GM19043 (cell line): ENCODE measurements around the gene ZRANB2.
A peak's percentile ranks its signal among the peaks of the same experiment; 100 is the strongest.

Experiments
- ATAC-seq: cut with Tn5 transposase; IDR thresholded peaks from one replicate; pipeline ENCODE4 v1.9.1; 2021; ENCODE audit warnings: low read depth; ENCODE audit not compliant: unreplicated experiment

ZRANB2 gene

DNA sequence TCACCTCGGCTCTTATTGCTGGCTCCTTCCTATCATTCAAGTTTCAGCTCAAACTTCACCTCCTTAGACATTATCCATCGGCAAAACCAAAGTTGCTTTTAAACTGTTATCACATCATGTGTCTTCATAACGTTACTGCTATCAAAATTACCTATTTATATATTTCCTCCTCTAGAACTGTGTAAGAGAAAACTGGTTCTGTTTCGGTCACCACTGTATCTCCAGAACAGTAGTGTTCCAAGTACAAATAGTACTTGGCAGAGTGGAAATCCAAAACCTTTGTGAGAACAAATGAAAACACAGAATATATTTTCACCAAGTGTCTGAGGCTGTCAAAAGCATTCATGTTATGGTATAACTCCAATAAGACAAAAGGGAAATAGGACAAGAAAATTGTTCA lies 9.1 kb downstream of the ZRANB2 start:
- no peak for ATAC-seq

DNA sequence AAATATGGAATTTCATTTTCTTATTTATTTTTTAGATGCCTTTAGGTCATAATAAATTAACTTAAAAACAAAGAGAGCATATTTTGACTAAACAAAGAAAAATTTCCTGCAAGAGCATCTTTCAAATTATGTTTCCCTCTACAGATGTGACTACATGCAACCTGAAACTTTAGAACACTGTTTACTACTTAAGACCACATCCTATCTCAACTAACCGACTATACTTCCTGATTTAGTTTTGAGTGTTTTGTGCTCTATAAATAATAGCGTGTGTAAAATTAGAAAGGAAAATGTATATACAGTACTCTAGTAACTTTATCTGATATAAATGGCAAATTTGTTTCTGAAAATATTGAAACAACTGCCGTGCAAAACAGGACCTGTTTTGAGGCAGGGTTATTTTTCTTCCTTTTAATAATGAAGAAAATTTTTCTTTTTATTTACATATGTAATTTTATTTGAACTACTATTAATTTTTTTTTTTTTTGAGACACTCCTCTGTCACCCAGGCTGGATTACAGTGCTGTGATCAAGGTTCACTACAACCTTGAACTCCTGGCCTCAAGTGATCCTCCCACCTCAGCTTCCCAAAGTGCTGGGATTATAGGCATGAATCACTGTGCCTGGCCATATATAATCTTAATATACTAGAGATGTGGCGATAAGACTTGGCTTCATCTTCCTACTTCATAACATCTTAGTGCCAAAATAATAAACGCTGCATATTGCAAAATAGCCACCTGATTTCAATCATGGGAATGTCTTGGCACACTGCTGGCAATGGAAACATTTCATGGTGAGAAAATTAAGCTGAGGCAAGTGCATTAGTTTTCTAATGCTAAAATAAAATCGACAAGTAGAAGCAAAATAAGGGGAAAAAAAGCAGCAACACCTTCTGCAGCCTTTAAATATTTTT lies 12.3 kb downstream of the ZRANB2 start:
- ATAC-seq, result peak; percentile 93

DNA sequence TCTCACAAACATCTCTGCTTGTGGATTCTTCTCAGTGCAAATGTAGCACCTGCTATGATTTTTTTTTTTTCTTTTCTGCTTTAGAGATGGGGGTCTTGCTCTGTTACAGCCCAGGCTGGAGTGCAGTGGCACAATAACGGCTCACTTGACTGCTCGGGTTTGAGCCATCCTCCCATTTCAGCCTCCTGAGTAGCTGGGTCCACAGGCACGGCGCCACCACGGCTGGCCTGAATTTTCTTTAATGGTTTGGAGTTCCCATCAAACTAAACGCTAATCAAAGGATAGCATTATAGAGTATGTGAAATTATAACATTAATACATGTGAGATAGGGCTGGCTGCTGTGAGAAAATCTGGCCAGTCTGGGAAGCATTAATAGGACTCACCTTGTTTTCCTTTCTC lies 26.0 kb downstream of the ZRANB2 start:
- ATAC-seq, result no peak

DNA sequence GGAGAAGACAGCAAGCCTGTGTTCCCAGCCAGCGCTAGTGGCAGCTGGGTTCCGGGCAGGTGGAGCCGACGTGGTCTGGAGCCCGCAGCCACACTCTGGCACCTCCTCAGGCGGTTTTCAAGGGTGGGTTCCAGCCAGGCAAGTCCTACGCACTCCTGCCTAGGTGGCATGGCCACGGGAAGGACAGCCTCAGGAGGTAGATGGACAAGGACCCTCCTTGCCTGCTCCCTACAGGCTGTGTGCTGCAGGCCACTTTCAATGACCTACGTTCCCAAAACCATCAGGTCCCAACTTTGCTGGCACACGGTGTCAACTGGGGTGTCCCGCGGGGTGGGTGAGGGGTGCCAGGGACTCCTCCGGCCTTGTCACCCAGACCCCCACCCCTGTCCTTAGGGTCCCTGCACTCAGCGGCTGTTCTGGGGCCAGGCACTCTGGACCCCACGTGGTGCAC lies 26.5 kb downstream of the ZRANB2 start:
- ATAC-seq, result no peak

DNA sequence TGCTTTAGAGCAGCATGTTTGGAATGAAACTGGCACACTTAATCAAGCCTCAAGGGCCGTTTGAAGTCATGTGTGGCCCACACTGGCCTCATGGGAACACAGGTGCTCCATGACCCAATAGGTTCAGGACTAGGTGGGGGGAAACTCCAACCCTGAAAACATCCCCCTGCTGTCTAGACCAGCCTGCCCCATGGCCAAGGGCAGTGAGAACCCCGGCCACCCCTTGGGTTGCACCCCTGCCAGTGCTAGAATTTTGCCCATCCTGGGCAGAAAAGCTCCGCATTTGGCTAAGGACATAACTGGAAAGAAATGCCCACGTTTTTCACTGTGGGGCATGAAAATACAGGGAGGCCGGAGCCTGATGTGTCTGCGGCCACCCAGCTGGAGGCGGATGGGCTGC lies 27.1 kb downstream of the ZRANB2 start:
- ATAC-seq, result no peak

DNA sequence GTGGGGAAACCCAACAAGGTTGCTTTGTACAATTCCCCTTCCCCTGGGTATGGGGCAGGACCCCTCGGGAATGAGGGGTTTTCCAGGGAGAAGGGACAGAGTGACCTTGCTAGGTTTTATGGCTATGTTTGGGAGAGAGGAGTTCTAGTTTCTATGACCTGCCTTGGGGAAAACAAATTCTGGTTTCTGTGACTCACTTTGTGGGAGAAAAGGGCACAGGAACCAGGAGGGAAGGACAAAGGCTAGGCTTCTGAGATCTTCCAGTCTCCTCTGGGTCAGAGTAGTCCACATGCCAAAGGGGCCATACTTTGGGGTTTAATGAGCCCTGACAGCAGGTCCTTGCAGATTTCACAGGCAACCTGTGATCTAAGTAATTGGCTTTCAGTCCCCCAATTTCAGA lies 27.7 kb downstream of the ZRANB2 start:
- ATAC-seq, result no peak

DNA sequence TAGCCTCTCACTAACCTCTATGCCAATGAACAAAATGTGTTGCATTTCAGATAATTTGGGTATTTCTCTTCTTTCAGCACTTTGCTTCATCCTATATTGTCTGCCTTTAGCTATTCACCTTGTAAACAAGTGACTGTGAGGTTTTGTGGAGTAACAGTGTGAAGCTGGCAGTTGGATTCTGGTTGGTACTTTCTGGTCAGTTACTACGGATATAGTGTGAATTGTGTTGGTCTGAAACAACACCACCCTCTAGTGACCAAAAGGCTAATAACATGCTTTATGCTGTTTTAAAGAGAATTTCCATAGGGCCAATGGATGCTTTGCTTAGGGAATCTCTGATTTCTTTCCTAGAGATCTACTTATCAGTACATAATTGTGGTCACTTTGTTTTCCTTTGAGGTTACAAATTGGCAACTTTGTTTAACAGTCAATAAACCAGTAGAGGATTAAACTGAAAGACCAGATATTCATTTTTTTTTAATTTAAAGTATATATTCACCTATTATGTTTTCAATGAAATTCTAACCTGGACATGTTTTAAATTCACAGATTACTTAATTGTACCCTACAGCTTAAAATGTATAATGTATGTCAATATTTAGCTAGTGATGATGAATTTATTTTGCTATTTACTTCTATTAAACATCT lies 30.8 kb downstream of the ZRANB2 start:
- ATAC-seq, result peak; percentile 64

DNA sequence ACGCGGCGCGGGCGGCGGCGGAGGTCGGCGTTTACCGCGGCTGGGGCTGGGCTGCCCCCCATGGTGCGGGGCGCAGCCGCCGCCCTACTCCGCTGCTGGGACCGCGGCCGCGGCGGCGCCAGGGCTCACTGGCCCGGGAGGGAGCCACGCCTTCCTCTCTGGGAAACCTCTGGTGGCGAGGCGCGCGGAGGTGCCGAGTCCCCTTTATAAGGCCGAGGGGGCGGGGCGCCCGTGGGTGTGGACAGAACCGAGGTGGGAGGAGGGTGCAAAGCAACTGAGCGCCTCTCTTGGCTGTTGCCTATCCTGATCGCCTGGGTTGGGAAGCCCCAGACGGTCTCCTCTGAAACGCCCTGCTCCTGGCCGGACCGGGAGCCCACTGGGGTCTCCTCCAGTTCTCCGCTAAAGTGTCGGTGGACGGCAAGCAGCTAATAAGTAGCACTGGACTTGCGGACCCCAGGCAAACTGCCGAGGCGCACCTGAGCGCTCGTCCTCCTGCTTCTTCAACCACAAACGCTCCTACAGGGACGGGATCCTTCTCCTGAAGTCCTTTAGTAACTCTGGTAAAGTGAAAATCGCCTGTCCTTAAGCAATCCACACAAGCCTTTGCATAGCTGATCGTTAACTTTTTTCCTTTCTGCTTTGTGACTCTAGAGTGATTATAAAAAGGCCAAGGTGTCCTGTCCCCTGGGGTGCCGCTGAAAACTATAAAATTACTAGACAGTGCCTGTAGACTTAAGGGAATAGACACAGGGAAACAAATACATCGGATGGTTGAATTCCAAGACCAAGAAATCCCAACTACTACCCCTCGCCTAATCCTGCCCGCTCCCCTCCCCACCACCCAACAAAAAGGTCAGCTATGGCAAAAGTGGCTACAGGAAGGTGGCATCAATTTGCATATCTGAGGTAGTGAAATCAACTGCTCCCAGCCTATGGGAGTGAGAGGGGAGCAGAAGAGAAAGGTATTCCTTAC lies 32.9 kb downstream of the ZRANB2 start, which contains the start of gene PTGER3:
TSS of gene PTGER3 (minus strand) at position 182 of the 973 bp plus-strand sequence. CDS start 239 bp downstream, outside the sequence.
- ATAC-seq, result no peak

DNA sequence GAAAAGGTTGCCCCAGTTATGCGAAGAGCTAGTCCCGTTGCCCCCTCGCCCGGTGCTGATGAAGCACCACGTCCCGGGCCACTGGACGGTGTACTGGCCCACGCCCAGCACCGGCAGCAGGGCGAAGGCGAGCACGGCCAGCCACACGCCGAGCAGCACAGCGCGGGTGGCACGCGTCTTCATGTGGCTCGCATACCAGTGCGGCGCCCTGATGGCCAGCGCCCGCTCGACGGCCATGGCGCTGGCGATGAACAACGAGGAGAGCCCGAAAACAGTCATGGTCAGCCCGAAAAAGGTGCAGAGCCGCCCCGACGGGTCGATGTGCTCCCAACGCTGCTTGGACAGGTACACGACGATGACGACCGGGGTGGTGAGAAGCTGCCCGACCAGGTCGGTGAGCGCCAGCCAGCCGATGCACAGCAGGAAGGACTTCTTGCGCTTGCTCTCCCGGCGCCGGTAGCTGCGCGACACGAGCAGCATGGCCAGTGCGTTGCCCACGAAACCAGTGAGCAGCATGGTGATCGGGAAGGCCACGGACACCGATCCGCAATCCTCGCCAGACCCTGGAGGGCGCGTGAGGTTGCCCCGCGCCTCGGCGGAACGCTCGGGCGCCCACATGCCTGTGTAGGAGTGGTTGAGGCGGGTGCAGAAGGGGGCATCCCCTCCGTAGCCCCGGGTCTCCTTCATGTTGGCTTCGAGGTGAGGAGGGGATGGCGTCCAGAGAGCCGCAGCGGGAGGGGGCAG lies 33.8 kb downstream of the ZRANB2 start:
- no peak for ATAC-seq

DNA sequence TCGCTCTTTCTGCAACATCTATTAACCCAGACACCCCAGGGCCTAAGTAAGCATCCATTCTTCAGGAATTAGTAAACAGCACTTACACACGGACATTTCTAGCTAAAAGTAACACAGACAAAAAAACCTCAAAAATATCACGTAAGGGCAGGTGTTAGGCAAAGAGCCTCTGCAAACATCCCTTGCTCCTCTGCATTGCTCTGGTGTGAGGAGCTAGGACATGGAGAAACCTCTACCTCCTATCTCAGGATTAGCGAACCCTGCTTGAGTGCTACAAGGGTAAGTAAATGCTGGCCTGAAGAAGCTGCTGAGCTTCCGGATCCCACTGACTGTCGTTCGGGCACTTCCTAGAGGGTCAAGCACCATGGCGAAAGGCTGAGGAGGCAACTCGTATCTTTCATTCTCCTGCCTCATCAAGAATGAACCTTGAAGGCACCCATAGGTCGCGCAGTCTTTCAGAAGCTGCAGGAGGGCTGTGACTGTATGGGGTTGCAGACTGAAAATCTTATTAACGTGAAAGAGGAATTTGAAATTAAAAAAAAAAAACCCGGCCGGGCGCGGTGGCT lies 35.3 kb downstream of the ZRANB2 start:
- ATAC-seq, result no peak

DNA sequence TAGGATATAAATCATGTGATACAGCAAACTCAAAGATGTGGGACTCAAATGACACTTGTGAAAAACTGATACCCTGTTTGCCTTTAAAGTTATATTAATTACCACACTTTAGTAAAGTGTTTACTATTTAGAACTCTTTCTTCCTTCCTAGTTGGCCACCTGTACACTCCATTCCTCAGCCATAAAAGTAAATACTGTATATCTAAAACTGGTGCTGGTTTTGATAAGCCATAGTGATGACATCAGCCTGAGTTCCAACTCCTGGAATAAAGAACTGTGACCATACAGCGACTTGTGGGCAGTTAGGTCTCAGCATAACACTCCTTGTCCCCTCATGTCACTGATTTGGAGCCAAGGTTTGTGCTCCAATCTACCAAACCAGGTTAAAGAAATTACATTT lies 36.0 kb downstream of the ZRANB2 start:
- ATAC-seq, result no peak

DNA sequence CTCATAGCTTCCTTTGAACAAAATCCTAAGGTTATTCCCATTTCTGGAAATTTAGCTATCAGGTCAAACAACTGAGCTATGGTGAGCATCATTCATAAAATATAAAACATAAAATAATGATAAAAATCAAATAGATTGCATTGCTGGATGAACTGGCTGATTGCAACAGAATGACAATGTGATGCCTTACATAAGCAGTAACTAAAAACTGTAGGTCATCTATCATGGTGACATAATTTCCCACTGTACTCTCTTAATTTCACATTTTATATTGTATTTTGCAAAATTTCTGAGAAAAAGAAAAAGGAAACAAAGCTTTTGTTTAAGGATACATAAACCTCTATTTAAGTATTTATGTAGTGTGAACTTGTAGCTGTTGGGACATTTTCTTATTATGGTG lies 37.8 kb downstream of the ZRANB2 start:
- no peak for ATAC-seq

DNA sequence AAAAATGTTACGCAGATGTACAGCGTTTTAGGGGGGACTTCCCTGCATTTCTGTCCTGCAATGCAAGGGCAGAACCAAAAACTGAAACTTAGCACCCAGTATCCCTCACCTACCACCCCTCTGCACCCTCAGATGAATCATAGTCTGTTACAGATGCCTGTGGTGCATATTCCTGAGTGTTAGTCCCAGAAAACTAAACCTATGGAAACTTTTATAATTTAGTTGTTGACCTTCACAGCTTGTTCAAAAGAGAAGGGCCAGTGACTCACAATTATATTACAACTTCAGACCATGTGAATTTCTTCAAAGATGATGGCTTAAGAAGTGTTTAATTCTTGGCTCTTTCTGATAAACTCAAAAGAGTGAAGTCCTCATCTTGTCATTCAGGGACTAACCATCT lies 39.0 kb downstream of the ZRANB2 start:
- ATAC-seq, result no peak

DNA sequence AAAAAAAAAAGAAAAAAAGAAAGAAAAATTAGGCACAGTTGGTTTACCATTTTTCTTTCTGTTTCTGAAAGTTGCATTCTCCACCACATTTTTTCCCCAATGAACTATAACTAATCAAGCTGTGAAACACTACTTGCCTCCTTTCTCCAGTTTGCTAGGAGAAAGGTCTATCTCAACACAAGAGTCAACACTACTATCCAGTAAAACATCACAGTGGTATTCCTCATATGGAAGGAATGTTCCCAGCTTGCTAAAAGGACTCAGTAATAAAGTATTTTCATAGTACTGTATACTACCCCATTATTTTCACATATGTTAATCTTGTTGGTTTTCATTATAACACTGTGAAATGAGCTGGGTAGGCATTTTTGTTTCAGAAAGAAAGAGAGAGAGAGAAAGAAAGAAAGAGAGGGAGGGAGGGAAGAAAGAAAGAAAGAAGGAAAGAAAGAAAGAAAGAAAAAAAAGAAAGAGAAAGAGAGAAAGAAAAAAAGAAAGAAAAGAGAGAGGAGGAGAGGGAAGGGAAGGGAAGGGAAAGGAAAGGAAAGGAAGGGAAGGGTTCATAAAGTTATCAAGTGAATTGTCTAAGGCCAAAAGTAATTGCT lies 41.1 kb downstream of the ZRANB2 start:
- no peak for ATAC-seq

DNA sequence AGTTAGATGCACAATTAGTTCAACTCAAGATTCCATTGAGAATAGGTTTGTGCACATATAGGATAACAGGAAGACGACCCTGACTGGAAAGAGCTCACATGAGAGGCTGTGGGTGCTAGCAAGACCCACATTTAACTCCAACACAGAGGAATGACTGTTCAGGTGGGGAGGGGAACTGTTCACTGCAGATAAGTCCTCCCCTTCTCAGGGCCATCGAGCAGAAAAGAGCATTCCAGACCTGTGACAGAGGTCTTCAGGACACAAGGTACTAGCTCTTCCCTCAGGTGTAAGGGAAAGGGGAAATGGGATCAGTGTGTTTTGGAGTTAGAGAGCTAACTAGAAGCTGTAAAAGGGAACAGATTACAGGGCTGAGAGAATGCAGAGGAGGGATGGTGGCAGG lies 41.9 kb downstream of the ZRANB2 start:
- ATAC-seq, result no peak

DNA sequence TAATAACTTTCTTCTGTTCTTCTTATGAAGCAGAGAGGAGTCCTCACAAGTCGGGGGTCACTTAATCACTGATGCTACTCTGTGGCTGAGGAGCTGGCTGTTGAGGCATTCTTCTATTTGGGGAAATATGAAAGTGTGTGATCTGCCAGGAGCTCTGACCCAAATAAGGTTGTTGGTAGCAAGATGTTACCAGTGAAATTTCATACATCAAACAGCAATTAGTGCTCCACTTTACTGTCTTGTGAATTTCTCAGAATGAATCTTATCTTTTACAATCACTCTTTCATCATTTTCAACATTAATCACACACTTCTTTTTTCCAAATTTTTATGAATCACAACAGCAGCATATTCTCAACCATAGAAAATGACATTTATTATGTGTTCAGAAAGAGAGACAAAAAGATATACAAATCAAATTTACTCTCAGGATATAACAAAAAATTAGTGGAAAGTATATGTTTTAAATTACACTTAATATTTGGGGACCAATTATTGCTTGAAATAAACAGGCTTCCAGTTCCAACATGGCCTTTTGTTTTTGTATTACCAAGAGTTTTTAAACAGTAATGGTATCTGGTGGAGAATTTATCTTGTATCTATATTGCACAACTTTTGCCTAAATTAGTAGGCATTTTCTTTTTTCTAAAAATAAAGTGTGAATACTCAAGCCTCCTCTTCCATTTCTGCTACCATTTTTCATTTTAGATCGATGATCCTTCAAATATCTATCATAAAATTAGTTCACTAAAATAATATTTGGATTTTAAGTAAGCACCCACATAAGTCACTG lies 42.8 kb downstream of the ZRANB2 start:
- ATAC-seq, result no peak

DNA sequence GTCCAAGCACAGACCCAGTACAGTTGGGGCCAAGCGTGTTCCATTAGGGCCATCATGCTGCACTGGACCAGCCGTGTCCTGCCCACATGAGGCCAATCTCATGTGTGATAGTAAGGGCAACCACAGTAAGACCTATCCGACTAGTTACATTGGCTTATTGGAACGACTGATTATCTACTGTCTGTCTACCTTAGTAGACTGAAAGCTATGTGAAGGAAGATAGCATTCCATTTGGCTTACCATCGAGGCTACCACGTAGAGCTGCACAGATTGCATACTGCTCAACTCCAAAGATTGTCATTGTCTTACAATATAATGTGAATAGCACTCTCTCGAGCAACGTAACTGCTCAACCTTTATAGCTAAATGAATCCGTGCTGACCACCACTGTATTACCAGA lies 43.8 kb downstream of the ZRANB2 start:
- no peak for ATAC-seq

DNA sequence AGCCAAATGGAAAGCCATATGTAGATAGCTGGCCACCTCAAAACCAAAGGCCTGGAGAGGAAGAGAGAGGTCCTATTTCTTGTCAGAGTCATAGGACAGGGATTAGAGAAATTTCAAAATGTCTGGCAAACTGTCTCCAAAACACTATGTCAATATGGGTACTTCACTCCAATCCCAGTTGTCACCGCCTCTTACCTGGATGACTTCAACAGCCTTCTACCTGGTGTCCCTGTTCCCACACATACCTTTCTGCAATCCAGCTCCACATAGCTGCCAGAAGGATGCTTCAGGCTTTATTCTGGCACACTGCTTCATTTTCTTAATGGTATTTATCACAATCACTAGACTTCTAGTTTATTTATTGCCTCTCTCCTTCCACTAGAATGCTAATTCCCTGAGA lies 47.7 kb downstream of the ZRANB2 start:
- ATAC-seq, result no peak

DNA sequence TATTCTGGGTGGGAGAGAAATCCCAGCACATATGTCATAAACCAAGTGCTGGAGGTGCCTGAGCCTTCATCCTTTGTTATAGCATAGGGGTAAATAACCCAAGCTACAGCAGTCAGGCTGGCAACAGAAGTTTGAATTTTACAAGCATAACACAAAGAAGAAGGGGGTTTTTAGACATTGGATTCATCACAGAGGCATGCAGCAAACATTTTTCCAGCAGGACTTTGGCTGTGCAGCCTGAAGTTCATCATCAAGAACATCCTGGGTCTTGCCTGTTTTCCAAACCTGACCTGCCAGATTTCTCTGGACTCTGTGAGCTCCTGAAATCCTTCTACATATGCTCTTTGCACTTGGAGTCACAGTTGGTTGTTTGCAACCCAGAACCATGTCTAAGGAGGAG lies 49.4 kb downstream of the ZRANB2 start:
- ATAC-seq, result no peak
